Retinal pigment epithelial cell (primary cell): Measurements from ENCODE around the gene AKAP5.

Experiments used
- DNase-seq: peaks from one replicate; pipeline ENCODE4 v3.0.0-alpha.2; 2010; ENCODE audit warnings: low read depth
- H3K4me3 ChIP-seq: 2 replicates; pipeline ENCODE4 v1.5.1; 2011; ENCODE audit warnings: mild to moderate bottlenecking, low read length, control low read depth, moderate library complexity
- CTCF ChIP-seq: conservative IDR thresholded peaks from 2 replicates; pipeline ENCODE4 v1.5.1; 2011; ENCODE audit warnings: low read depth, low read length, control low read depth, inconsistent platforms

Gene AKAP5

GRCh38 chr14:64488590-64489099 is 23.3 kb downstream of the AKAP5 start:
- no peak for DNase-seq
- no peak for TF ChIP-seq CTCF
- no peak overlapping the region for H3K4me3 ChIP-seq

DNA sequence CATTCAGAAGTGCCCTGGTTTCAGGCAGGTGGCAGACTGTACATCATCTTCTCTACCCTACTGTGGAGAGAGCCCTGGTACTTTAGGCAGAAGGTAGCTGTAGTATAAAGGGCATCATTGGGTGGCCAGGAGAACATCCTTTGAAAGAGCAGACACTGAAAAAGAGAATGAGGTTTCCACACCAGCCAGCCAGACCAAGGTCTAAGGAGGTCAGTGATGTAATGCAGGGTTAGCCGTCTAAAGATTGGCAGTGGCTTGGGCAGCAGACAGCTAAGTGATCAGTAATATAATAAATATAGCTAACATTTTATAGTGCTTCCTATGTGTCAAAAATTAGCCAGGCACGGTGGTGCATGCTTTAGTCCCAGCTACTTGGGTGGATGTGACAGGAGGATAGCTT is 26.3 kb downstream of the AKAP5 start:
- TF ChIP-seq CTCF = no peak
- no peak for DNase-seq

GRCh38 chr14:64493455-64493854 is 28.2 kb downstream of the AKAP5 start:
- no peak for TF ChIP-seq CTCF
- no peak overlapping the region for H3K4me3 ChIP-seq
- DNase-seq = no peak

More for the DNA sequence above, 26.3 kb downstream of the AKAP5 start:
- no peak overlapping the region for H3K4me3 ChIP-seq

DNA sequence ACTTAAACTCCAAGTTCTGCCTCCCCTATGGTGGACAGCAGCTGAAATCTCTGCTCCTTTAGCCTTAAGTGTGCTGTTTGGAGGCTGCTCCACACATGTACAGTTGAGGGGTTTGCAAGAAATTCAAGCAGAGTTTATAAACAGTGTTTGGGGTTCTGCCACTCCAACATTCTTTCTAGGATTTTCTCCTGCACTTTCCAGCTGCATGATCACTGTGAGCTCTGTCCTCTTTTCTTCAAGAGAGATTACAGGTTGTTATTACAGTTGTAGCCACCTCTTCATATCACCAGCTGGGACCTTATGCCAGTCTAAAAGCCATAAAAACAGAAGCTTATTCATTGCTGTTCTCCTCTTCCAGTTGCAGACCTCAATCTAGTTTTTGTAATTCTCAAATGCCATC is 30.0 kb downstream of the AKAP5 start:
- no peak overlapping the region for H3K4me3 ChIP-seq
- no peak for TF ChIP-seq CTCF
- DNase-seq = no peak

GRCh38 chr14:64496764-64497163 is 31.5 kb downstream of the AKAP5 start:
- TF ChIP-seq CTCF = no peak
- H3K4me3 ChIP-seq = no peak overlapping the region
- no peak for DNase-seq

DNA sequence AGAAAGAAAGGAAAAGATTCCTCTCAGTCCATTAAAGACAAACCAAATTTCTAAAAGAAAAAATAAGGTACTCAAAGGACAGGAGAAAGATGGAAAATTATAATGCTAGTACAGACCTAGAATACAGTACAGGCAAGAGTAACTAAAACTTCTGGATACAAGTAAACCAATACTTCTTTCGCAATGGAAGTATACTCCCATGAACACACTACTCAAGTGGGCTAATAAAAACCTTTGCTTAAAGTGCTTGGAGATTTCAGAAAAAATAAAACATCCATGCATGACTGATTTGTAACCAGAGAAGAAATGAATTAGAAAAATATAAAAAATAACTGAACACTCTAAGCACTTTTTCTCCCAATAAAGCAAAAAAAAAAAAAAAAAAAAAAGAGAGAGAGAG is 34.8 kb downstream of the AKAP5 start:
- TF ChIP-seq CTCF = no peak
- H3K4me3 ChIP-seq = no peak overlapping the region
- no peak for DNase-seq

- TF ChIP-seq CTCF = no peak
- H3K4me3 ChIP-seq = no peak overlapping the region
- no peak for DNase-seq
These were observed 36.3 kb downstream of the AKAP5 start for GRCh38 chr14:64501411-64502171.
